HL-60 (cell line): Measurements from ENCODE around the gene DYNC1LI2.

Experiments used
- CTCF ChIP-seq: IDR thresholded peaks from one replicate; pipeline ENCODE4 v1.5.1; 2011; ENCODE audit warnings: low read length, control low read depth, inconsistent platforms; ENCODE audit not compliant: insufficient read depth
- POLR2AphosphoS5 ChIP-seq: IDR thresholded peaks from 2 replicates; pipeline ENCODE4 v1.6.1; 2012; ENCODE audit warnings: low read depth

GRCh38 chr16:66698046-66698445 lies 53.4 kb downstream of the DYNC1LI2 start:
- TF ChIP-seq CTCF (no peak), POLR2AphosphoS5 (no peak)
